Measurements from ENCODE around the gene KLHDC7B. TPM values are rescaled to one million over a fixed set of nuclear protein-coding genes. Genes with fewer than 3 reads are reported as not detected.
A peak's percentile ranks its signal among the peaks of the same experiment; 100 is the strongest.

KLHDC7B gene
- total and polyA plus RNA-seq, 2 of the 13 experiments (the other 11 are each of a cell fraction or from before 2014, with no cell fraction given): 0.11 TPM; not detected in 1

- TF ChIP-seq DPF2 (CRISPR knock-in tag; IDR thresholded peaks at IDR 0.05; ENCODE audit: borderline replicate concordance, low read depth) (no peak), FOXK1 (CRISPR knock-in tag; IDR thresholded peaks at IDR 0.05; ENCODE audit: borderline replicate concordance, low read depth) (peak; percentile 83; the same call in 1 of the 2 replicates), REXO4 (CRISPR knock-in tag; IDR thresholded peaks at IDR 0.05; ENCODE audit: borderline replicate concordance) (no peak), FUBP1 (CRISPR knock-in tag; IDR thresholded peaks at IDR 0.05; ENCODE audit: borderline replicate concordance) (no peak), YEATS2 (CRISPR knock-in tag; IDR thresholded peaks at IDR 0.05; ENCODE audit: borderline replicate concordance) (peak; percentile 95), TGIF2 (CRISPR knock-in tag; IDR thresholded peaks at IDR 0.05) (0 out of 2 replicates have a peak, but pooled peaks have one; percentile 41), ZNF687 (CRISPR knock-in tag; IDR thresholded peaks at IDR 0.05) (peak; percentile 57), ELK4 (CRISPR knock-in tag; IDR thresholded peaks at IDR 0.05; ENCODE audit: borderline replicate concordance) (0 out of 2 replicates have a peak, but pooled peaks have one; percentile 51), NR3C1 (CRISPR knock-in tag; IDR thresholded peaks at IDR 0.05) (no peak), NKX3-1 (CRISPR knock-in tag; IDR thresholded peaks at IDR 0.05) (peak; percentile 42; the same call in 1 of the 2 replicates), ZMAT5 (CRISPR knock-in tag; IDR thresholded peaks at IDR 0.05; ENCODE audit: borderline replicate concordance, low read depth) (no peak), IRF2 (CRISPR knock-in tag; IDR thresholded peaks at IDR 0.05) (peak; percentile 65), GMEB1 (CRISPR knock-in tag; IDR thresholded peaks at IDR 0.05; ENCODE audit: borderline replicate concordance) (peak; percentile 85), POLR2G (IDR thresholded peaks at IDR 0.05; ENCODE audit: low read depth, low read length) (peak; percentile 58), ZIK1 (CRISPR knock-in tag; IDR thresholded peaks at IDR 0.05; ENCODE audit: borderline replicate concordance, low read depth) (no peak), SAFB2 (CRISPR knock-in tag; IDR thresholded peaks at IDR 0.05; ENCODE audit: borderline replicate concordance, low read depth) (no peak), ZSCAN21 (CRISPR knock-in tag; IDR thresholded peaks at IDR 0.05; ENCODE audit: borderline replicate concordance) (no peak), MLLT10 (CRISPR knock-in tag; IDR thresholded peaks at IDR 0.05) (no peak)
Measured at GRCh38 chr22:50507991-50508884, 37.5 kb upstream of the KLHDC7B start, which contains the start of gene NCAPH2 (continued).
